Neural cell (in vitro differentiated cells): ENCODE results near the gene STAT5B.

ENCODE experiments used
- EP300 ChIP-seq: fragments of 450-650 bp; conservative IDR thresholded peaks from 2 replicates; pipeline ENCODE4 v1.6.1; 2014; ENCODE audit warnings: antibody characterized with exemption, mild to moderate bottlenecking, moderate library complexity; ENCODE audit not compliant: poor library complexity, severe bottlenecking
- EZH2 ChIP-seq: fragments of 200-600, 300-800 bp; shearing (Covaris generic), sonication (generic); IDR thresholded peaks from 2 replicates; pipeline ENCODE4 v1.6.1; 2014; ENCODE audit warnings: antibody characterized with exemption, low read length, borderline replicate concordance, mild to moderate bottlenecking; ENCODE audit not compliant: insufficient read depth, poor library complexity, severe bottlenecking
- MXI1 ChIP-seq: fragments of 450-650 bp; conservative IDR thresholded peaks from 2 replicates; pipeline ENCODE4 v1.6.1; 2014; ENCODE audit warnings: antibody characterized with exemption, mild to moderate bottlenecking; ENCODE audit not compliant: poor library complexity, severe bottlenecking
- POLR2AphosphoS5 ChIP-seq: IDR thresholded peaks from 2 replicates; pipeline ENCODE4 v1.6.1; 2012
- RAD21 ChIP-seq: fragments of 450-650 bp; conservative IDR thresholded peaks from 2 replicates; pipeline ENCODE4 v1.6.1; 2014; ENCODE audit warnings: antibody characterized with exemption, mild to moderate bottlenecking, moderate library complexity
- SMC3 ChIP-seq: fragments of 450-650 bp; conservative IDR thresholded peaks from 2 replicates; pipeline ENCODE4 v1.6.1; 2014; ENCODE audit warnings: antibody characterized with exemption, mild to moderate bottlenecking, moderate library complexity; ENCODE audit not compliant: poor library complexity
- TAF1 ChIP-seq: IDR thresholded peaks from 2 replicates; pipeline ENCODE4 v1.6.1; 2012; ENCODE audit warnings: low read depth
- TF ChIP-seq, protein P1 (sequence below): fragments of 450-650 bp; IDR thresholded peaks from 2 replicates; pipeline ENCODE4 v1.5.1; 2014; ENCODE audit warnings: antibody characterized with exemption, mild to moderate bottlenecking, moderate library complexity; ENCODE audit not compliant: poor library complexity, severe bottlenecking
- TF ChIP-seq, protein P2 (sequence below): IDR thresholded peaks from 2 replicates; pipeline ENCODE4 v1.6.1; 2012; ENCODE audit warnings: borderline replicate concordance

DNA sequence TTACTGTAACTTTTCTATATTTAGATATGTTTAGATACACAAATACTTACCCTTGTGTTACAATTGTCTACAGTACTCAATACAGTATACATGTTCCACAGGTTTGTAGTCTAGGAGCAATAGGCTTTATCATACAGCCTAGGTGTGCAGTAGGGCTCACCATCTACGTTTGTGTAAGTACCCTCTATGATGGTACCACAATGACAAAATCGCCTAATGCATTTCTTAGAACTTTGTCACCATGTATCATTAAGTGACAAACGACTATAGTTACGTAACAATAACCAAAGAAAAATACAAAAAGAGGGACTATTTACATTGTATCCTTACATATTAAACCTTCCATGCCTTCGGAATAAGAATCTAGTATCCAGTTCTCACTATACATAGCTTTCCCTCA, 8.0 kb downstream of the STAT5B start:
- TF ChIP-seq, protein P1, sequence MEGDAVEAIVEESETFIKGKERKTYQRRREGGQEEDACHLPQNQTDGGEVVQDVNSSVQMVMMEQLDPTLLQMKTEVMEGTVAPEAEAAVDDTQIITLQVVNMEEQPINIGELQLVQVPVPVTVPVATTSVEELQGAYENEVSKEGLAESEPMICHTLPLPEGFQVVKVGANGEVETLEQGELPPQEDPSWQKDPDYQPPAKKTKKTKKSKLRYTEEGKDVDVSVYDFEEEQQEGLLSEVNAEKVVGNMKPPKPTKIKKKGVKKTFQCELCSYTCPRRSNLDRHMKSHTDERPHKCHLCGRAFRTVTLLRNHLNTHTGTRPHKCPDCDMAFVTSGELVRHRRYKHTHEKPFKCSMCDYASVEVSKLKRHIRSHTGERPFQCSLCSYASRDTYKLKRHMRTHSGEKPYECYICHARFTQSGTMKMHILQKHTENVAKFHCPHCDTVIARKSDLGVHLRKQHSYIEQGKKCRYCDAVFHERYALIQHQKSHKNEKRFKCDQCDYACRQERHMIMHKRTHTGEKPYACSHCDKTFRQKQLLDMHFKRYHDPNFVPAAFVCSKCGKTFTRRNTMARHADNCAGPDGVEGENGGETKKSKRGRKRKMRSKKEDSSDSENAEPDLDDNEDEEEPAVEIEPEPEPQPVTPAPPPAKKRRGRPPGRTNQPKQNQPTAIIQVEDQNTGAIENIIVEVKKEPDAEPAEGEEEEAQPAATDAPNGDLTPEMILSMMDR = no peak
- TF ChIP-seq EP300 (no peak), RAD21 (no peak), POLR2AphosphoS5 (no peak), TAF1 (no peak), EZH2 (no peak), MXI1 (no peak), SMC3 (no peak)
- TF ChIP-seq, protein P2, sequence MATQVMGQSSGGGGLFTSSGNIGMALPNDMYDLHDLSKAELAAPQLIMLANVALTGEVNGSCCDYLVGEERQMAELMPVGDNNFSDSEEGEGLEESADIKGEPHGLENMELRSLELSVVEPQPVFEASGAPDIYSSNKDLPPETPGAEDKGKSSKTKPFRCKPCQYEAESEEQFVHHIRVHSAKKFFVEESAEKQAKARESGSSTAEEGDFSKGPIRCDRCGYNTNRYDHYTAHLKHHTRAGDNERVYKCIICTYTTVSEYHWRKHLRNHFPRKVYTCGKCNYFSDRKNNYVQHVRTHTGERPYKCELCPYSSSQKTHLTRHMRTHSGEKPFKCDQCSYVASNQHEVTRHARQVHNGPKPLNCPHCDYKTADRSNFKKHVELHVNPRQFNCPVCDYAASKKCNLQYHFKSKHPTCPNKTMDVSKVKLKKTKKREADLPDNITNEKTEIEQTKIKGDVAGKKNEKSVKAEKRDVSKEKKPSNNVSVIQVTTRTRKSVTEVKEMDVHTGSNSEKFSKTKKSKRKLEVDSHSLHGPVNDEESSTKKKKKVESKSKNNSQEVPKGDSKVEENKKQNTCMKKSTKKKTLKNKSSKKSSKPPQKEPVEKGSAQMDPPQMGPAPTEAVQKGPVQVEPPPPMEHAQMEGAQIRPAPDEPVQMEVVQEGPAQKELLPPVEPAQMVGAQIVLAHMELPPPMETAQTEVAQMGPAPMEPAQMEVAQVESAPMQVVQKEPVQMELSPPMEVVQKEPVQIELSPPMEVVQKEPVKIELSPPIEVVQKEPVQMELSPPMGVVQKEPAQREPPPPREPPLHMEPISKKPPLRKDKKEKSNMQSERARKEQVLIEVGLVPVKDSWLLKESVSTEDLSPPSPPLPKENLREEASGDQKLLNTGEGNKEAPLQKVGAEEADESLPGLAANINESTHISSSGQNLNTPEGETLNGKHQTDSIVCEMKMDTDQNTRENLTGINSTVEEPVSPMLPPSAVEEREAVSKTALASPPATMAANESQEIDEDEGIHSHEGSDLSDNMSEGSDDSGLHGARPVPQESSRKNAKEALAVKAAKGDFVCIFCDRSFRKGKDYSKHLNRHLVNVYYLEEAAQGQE = no peak
